ENCODE measurements around the gene RHOT2. TPM values are rescaled to one million over a fixed set of nuclear protein-coding genes. Genes with fewer than 3 reads are reported as not detected.
A peak's percentile ranks its signal among the peaks of the same experiment; 100 is the strongest.

Gene RHOT2
- total and polyA plus RNA-seq, 9 donors = 11.6 to 100 (median 80.6) TPM

DNA sequence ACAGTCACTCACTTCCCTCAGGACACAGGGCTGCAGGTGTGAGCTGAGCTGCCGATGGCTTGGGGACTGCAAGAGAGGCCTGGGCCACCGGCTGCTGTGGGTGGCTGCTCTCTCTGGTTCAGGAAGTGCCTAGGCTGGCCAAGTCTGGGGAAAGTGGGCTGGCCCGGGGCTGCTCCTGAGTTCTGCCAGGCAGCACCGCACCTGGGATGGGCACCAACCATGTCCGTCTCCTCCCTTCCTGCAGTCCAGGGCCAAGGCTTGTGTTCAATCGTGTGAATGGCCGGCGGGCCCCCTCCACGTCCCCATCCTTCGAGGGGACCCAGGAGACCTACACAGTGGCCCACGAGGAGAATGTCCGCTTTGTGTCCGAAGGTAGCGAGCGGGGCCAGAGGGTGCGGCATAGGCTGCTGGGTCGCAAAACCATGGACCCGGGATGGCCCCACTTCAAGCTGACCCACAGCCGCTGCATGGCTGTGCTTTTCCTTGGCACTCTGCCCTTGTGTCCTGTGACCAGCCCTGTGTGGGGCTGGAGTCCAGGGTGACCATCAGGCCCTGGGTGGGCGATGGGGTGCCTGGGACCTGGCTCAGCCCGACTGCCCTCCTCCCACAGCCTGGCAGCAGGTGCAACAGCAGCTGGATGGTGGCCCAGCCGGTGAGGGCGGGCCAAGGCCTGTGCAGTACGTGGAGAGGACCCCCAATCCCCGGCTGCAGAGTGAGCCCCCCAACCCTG is 20.6 kb upstream of the RHOT2 start:
- Histone ChIP-seq H3K9me3 (no peaks in the 10 kb centered on the region), H3K27ac (no peak overlapping the region), H3K4me1 (ENCODE audit: insufficient read depth) (peaks cover 22% of the 10 kb centered on the region), H3K4me3 (no peak overlapping the region), H3K36me3 (no peaks in the 10 kb centered on the region), H3K27me3 (no peaks in the 10 kb centered on the region)
- TF ChIP-seq, protein P1, sequence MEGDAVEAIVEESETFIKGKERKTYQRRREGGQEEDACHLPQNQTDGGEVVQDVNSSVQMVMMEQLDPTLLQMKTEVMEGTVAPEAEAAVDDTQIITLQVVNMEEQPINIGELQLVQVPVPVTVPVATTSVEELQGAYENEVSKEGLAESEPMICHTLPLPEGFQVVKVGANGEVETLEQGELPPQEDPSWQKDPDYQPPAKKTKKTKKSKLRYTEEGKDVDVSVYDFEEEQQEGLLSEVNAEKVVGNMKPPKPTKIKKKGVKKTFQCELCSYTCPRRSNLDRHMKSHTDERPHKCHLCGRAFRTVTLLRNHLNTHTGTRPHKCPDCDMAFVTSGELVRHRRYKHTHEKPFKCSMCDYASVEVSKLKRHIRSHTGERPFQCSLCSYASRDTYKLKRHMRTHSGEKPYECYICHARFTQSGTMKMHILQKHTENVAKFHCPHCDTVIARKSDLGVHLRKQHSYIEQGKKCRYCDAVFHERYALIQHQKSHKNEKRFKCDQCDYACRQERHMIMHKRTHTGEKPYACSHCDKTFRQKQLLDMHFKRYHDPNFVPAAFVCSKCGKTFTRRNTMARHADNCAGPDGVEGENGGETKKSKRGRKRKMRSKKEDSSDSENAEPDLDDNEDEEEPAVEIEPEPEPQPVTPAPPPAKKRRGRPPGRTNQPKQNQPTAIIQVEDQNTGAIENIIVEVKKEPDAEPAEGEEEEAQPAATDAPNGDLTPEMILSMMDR (IDR thresholded peaks at IDR 0.05) = no peak
- TF ChIP-seq POLR2A (IDR thresholded peaks at IDR 0.05) (no peak), EP300 (IDR thresholded peaks at IDR 0.05) (no peak)
- DNase-seq = no peak
- intact Hi-C loops (cut with DNase I) = no loop called here
- 74 to 86% (median 77%) methylated on average over 24 to 25 of the region's 25 CpGs for WGBS, 3 donors

DNA sequence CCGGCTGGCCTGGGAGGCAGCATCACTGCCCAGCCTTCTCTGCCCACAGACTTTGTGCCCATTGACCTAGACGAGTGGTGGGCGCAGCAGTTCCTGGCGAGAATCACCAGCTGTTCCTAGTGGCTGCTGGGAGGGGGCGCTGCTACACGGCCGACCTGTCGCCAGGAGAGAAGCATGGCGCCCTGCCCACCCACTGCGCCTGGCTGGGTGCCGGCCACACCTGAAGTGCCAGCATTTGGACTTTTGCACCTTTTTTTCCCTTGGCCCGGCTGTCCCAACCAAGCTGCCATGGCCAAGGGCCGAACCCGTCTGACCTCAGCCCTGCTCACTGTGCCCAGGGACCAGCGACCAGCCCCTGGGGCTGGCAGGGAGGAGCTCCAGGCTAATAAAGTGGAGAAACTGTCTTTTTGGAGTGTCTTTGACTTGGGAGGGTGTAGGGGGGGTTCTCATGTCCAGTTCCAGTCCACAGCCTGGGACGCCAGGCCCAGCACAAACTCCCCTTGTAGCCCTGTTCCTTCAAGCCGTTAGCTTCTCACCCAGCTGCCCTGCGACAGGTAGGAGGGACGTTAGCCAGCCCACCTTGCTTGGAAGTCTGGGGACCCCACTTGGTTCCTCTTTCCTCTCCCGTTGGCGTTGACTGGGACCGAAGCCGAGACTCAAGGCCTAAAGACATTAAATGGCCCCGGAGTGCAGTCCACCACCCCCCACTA is 19.7 kb upstream of the RHOT2 start:
- H3K27me3 ChIP-seq = no peaks in the 10 kb centered on the region
- intact Hi-C loops (cut with DNase I) = no loop called here
- TF ChIP-seq, protein P1 (IDR thresholded peaks at IDR 0.05) = no peak
- TF ChIP-seq POLR2A (IDR thresholded peaks at IDR 0.05) = no peak
- TF ChIP-seq EP300 (IDR thresholded peaks at IDR 0.05) = no peak
- no peak for DNase-seq
- H3K4me1 ChIP-seq (ENCODE audit: insufficient read depth) = peaks cover 15% of the 10 kb centered on the region
- no peaks in the 10 kb centered on the region for H3K36me3 ChIP-seq
- H3K27ac ChIP-seq = peak overlapping the region in 1 of 2 donors; percentile 93
- peak overlapping the region; percentile 71 for H3K4me3 ChIP-seq
- no peaks in the 10 kb centered on the region for H3K9me3 ChIP-seq
- 37 to 44% (median 38%) methylated on average over 23 to 24 of the region's 24 CpGs for WGBS, 3 donors

DNA sequence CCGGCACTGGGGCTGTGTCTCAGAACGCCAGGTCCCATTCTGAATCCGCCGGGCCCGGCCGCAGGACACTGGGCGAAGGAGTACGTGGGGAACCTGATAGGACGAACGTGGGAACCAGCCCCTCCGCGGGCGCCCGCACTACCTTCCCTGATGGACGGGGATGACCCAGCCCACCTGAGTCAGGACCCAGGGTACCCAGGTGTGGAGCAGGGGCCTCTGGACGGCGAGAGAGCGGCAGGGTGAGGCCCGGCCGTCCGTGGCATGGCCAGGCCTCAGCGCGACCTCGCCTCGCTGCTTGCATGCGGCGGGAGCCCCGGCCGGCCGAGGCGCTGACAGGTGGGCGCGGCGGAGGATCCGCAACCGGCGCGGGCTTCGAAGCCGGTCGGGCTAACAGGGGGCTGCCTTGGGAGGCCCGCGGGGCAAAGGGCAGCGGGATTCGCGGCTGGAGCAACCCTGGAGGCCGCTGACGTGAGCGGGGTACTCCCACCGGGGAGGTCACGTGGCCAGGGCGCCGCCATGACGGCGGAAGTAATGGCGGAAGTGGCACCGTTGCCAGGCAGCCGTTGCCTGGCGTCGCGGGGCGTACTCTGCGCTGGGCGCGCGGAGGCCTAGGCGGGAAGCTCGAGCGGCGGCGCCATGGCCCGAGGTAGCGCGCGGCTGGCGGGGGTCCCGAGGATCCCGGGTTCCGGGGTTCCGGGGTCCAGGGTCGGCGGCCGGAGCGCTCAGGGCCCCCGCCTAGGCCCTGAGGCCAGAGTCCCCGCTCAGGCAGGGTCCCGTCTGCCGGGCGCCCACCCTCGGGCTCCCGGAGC is 18.9 kb upstream of the RHOT2 start, which contains the start of gene WDR90:
WDR90 (plus strand) TSS at position 585 of the 809 bp plus-strand sequence; CDS start at position 637, 52 bp downstream.
- Histone ChIP-seq H3K27me3 (no peaks in the 10 kb centered on the region), H3K4me1 (ENCODE audit: insufficient read depth) (peaks cover 12% of the 10 kb centered on the region), H3K9me3 (no peaks in the 10 kb centered on the region), H3K27ac (peak within 1 kb of the TSS; percentile 48 to 93), H3K36me3 (no peaks in the 10 kb centered on the region), H3K4me3 (peak within 1 kb of the TSS; percentile 71)
- intact Hi-C loops (cut with DNase I) = no loop called here
- 1 to 2% (median 2%) methylated on average over 76 to 91 of the region's 91 CpGs for WGBS, 3 donors
- peak; percentile 91 to 97 (median 94) for DNase-seq
- TF ChIP-seq POLR2A (IDR thresholded peaks at IDR 0.05) (peak; percentile 73), EP300 (IDR thresholded peaks at IDR 0.05) (no peak)
- TF ChIP-seq, protein P1 (IDR thresholded peaks at IDR 0.05) = no peak

DNA sequence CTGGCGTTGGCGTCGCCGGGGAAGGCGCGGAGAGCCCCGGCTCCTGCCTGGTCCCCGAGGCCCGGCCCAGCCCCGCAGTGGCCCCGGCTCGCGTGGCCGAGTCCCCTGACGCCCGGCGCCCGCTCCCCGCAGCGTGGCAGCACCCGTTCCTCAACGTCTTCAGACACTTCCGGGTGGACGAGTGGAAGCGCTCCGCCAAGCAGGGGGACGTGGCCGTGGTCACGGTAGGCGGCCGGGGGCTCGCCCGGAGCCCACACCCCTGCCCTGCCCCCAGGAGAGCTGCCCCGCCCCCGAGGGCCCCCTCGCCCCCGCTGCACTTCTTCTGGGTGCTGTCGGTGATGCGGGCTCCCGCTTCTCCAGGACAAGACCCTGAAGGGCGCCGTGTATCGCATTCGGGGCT is 18.3 kb upstream of the RHOT2 start:
- Histone ChIP-seq H3K27me3 (no peaks in the 10 kb centered on the region), H3K36me3 (no peaks in the 10 kb centered on the region), H3K4me3 (peak overlapping the region; percentile 71), H3K4me1 (ENCODE audit: insufficient read depth) (peaks cover 12% of the 10 kb centered on the region), H3K27ac (peak overlapping the region in 1 of 2 donors; percentile 93), H3K9me3 (no peaks in the 10 kb centered on the region)
- intact Hi-C loops (cut with DNase I) = loop anchor here in 1 of 4 donors (10.0 kb wide), 1 partner anchor 265 kb away; the partner anchor contains the start of gene PGAP6
- DNase-seq = no peak
- 0 to 1% (median 0%) methylated on average over 30 to 44 of the region's 44 CpGs for WGBS, 3 donors
- TF ChIP-seq EP300 (IDR thresholded peaks at IDR 0.05) = no peak
- TF ChIP-seq, protein P1 (IDR thresholded peaks at IDR 0.05) = no peak
